Neural cell (in vitro differentiated cells): ENCODE data around the gene FBXO8. TPM values are rescaled to one million over a fixed set of nuclear protein-coding genes. Genes with fewer than 3 reads are reported as not detected.
A peak's percentile ranks its signal among the peaks of the same experiment; 100 is the strongest.

ENCODE experiments used
- H2AFZ ChIP-seq: fragments of 200-600, 300-800 bp; sonication (generic), shearing (Covaris generic); 2 replicates; pipeline ENCODE4 v1.6.0; 2014; ENCODE audit warnings: low read depth, mild to moderate bottlenecking, antibody characterized with exemption, low read length, moderate library complexity
- H3F3A ChIP-seq: fragments of 200-600 bp; shearing (Covaris generic); 2 replicates; pipeline ENCODE4 v1.6.1; 2016; ENCODE audit warnings: mild to moderate bottlenecking, moderate library complexity, mixed read lengths, antibody characterized with exemption, low read length; ENCODE audit not compliant: insufficient read depth, poor library complexity, severe bottlenecking
- H3K27ac ChIP-seq: fragments of 200-600, 300-800 bp; sonication (generic), shearing (Covaris generic); 2 replicates; pipeline ENCODE4 v1.5.1; 2014; ENCODE audit warnings: mild to moderate bottlenecking, low read length, moderate library complexity
- H3K27me3 ChIP-seq: fragments of 300-800, 200-600 bp; sonication (generic), shearing (Covaris generic); 2 replicates; pipeline ENCODE4 v1.6.0; 2014; ENCODE audit warnings: mild to moderate bottlenecking, low read depth, low read length, moderate library complexity; ENCODE audit not compliant: insufficient read depth
- H3K36me3 ChIP-seq: fragments of 300-800, 200-600 bp; sonication (generic), shearing (Covaris generic); 2 replicates; pipeline ENCODE4 v1.5.1; 2014; ENCODE audit warnings: mild to moderate bottlenecking, antibody characterized with exemption, low read length, moderate library complexity; ENCODE audit not compliant: insufficient read depth
- H3K4me2 ChIP-seq: fragments of 300-800, 200-600 bp; sonication (generic), shearing (Covaris generic); 2 replicates; pipeline ENCODE4 v1.6.0; 2014; ENCODE audit warnings: mild to moderate bottlenecking, low read length
- H3K4me3 ChIP-seq: fragments of 300-800, 200-600 bp; sonication (generic), shearing (Covaris generic); 2 replicates; pipeline ENCODE4 v1.5.1; 2014; ENCODE audit warnings: mild to moderate bottlenecking, low read length, moderate library complexity
- H3K79me2 ChIP-seq: fragments of 200-600 bp; shearing (Covaris generic); replicated peaks from 2 replicates; pipeline ENCODE4 v1.6.0; 2014; ENCODE audit warnings: mild to moderate bottlenecking, low read length, moderate library complexity; ENCODE audit not compliant: insufficient read depth
- H3K9ac ChIP-seq: fragments of 300-800, 200-600 bp; sonication (generic), shearing (Covaris generic); 2 replicates; pipeline ENCODE4 v1.6.1; 2016; ENCODE audit warnings: mild to moderate bottlenecking, low read length, mixed read lengths
- H3K9me2 ChIP-seq: fragments of 200-600 bp; shearing (Covaris generic); 2 replicates; pipeline ENCODE4 v1.6.1; 2016; ENCODE audit warnings: mild to moderate bottlenecking, low read length, mixed read lengths; ENCODE audit not compliant: insufficient read depth
- H3K9me3 ChIP-seq: fragments of 200-600, 300-800 bp; sonication (generic), shearing (Covaris generic); 2 replicates; pipeline ENCODE4 v1.6.1; 2016; ENCODE audit warnings: mild to moderate bottlenecking, mixed run types, low read length, moderate library complexity, mixed read lengths
- H4K20me1 ChIP-seq: fragments of 200-600 bp; shearing (Covaris generic); 2 replicates; pipeline ENCODE4 v1.6.1; 2016; ENCODE audit warnings: mild to moderate bottlenecking, mixed run types; ENCODE audit not compliant: insufficient read depth
- EP300 ChIP-seq: fragments of 450-650 bp; conservative IDR thresholded peaks from 2 replicates; pipeline ENCODE4 v1.6.1; 2014; ENCODE audit warnings: antibody characterized with exemption, mild to moderate bottlenecking, moderate library complexity; ENCODE audit not compliant: poor library complexity, severe bottlenecking
- EZH2 ChIP-seq: fragments of 200-600, 300-800 bp; shearing (Covaris generic), sonication (generic); IDR thresholded peaks from 2 replicates; pipeline ENCODE4 v1.6.1; 2014; ENCODE audit warnings: antibody characterized with exemption, low read length, borderline replicate concordance, mild to moderate bottlenecking; ENCODE audit not compliant: insufficient read depth, poor library complexity, severe bottlenecking
- POLR2AphosphoS5 ChIP-seq: IDR thresholded peaks from 2 replicates; pipeline ENCODE4 v1.6.1; 2012
- SMC3 ChIP-seq: fragments of 450-650 bp; conservative IDR thresholded peaks from 2 replicates; pipeline ENCODE4 v1.6.1; 2014; ENCODE audit warnings: antibody characterized with exemption, mild to moderate bottlenecking, moderate library complexity; ENCODE audit not compliant: poor library complexity
- TAF1 ChIP-seq: IDR thresholded peaks from 2 replicates; pipeline ENCODE4 v1.6.1; 2012; ENCODE audit warnings: low read depth
- polyA plus RNA-seq: library from polyadenylated mRNA; depleted of rRNA; stranded (reverse); fragments of >200 nt; gene quantifications from 2 replicates; pipeline ENCODE4 v1.2.3, GENCODE V29; 2014
- TF ChIP-seq, protein P1 (sequence below): IDR thresholded peaks from 2 replicates; pipeline ENCODE4 v1.6.1; 2012; ENCODE audit warnings: borderline replicate concordance
- TF ChIP-seq, protein P2 (sequence below): fragments of 450-650 bp; IDR thresholded peaks from 2 replicates; pipeline ENCODE4 v1.5.1; 2014; ENCODE audit warnings: antibody characterized with exemption, mild to moderate bottlenecking, moderate library complexity; ENCODE audit not compliant: poor library complexity, severe bottlenecking

The FBXO8 gene
- polyA plus RNA-seq, 1 donor from 2014 or later: 29.3 TPM

DNA sequence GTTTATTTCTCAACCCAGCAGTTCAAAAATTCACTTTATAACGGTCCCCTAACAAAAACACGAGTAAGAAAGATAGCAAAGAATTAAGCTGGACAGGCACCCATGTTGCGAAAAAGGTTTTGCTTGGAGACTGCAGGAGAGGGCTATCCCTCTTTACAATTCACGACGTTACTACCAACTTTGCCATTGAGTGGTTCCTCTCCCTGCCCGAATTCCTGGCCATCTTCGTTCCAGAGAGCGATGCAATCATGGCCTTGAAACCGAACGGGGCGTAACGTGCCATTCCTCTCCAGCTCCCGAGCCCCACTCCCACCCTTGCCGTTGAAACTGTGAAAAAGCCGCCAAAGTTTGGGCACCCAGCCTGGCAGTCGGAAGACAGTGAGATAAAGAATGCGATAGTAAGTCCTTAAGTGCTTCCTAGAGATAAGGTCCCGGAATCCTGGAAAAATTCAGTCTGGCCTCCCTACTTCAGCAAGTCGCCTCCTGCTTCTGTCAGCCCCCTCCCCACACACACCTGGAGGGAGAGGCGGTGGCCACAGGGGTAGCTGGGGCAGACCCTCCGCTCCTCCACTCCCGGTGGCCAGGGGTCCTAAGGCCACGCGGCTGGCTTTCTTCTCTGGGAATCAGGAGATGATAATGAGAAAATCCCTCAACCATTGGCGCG lies 65.2 kb downstream of the FBXO8 start:
- Histone ChIP-seq H3K9me2 (no peaks in the 10 kb centered on the region), H3K79me2 (no peaks in the 10 kb centered on the region), H3K27ac (no peak overlapping the region), H3K36me3 (no peaks in the 10 kb centered on the region), H2AFZ (no peak overlapping the region), H3K9me3 (no peaks in the 10 kb centered on the region), H3K9ac (no peak overlapping the region), H3F3A (no peaks in the 10 kb centered on the region), H3K27me3 (peaks cover 87% of the 10 kb centered on the region), H3K4me2 (no peak overlapping the region), H4K20me1 (no peaks in the 10 kb centered on the region), H3K4me3 (peak overlapping the region; percentile 50)
- no peak for TF ChIP-seq EZH2
- TF ChIP-seq POLR2AphosphoS5: peak; percentile 51

DNA sequence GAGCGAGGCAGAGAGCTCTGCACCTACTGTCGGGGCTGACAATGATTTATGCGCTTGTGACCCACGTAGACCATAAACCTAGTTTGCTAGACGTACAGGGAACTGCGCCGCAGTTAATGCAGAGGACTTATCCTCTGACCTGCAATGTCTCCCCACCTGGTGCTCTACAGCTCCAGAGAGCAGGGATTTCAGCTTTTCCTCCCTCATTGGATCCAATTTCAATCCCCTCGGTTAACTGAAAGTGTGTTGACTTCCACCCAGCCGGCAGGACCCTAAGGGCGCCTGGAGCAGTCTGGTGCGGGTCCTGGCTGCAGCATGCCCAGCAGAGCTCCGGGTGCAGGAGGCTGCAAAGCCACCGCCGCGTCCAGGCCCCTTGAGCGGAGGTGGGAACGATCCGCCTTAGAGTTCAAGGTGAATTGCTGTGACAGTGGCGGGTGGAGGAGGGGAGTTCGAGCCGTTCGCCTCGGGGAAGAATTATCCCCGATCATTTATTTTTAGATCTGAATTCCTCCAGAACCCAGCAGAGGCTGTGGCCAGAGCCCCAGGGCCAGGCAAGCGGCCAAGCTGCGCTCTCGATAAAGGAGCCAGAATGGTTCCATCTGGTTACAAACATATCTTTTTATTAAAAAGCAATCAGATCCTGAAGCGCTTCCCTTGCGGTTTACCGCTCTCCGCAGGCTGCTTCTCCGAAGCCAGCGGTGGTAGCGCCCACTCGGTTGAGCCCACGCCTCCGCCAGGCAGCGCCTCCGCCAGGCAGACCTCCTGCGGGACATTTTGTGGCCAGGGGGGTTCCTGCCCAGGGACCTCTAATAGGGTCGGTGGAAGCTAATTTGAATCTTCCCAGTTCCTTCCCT lies 66.0 kb downstream of the FBXO8 start:
- H3K4me3 ChIP-seq: peak overlapping the region; percentile 50

More for the DNA sequence above, 66.0 kb downstream of the FBXO8 start:
- Histone ChIP-seq H3K9me2 (no peaks in the 10 kb centered on the region), H4K20me1 (no peaks in the 10 kb centered on the region), H3K36me3 (no peaks in the 10 kb centered on the region), H2AFZ (no peak overlapping the region), H3K79me2 (no peaks in the 10 kb centered on the region), H3K27ac (no peak overlapping the region), H3K27me3 (peaks cover 94% of the 10 kb centered on the region), H3K9me3 (no peaks in the 10 kb centered on the region), H3K4me2 (no peak overlapping the region), H3F3A (no peaks in the 10 kb centered on the region), H3K9ac (no peak overlapping the region)
- no peak for TF ChIP-seq POLR2AphosphoS5
- no peak for TF ChIP-seq TAF1
- no peak for TF ChIP-seq SMC3
- TF ChIP-seq EP300: no peak
- TF ChIP-seq, protein P1, sequence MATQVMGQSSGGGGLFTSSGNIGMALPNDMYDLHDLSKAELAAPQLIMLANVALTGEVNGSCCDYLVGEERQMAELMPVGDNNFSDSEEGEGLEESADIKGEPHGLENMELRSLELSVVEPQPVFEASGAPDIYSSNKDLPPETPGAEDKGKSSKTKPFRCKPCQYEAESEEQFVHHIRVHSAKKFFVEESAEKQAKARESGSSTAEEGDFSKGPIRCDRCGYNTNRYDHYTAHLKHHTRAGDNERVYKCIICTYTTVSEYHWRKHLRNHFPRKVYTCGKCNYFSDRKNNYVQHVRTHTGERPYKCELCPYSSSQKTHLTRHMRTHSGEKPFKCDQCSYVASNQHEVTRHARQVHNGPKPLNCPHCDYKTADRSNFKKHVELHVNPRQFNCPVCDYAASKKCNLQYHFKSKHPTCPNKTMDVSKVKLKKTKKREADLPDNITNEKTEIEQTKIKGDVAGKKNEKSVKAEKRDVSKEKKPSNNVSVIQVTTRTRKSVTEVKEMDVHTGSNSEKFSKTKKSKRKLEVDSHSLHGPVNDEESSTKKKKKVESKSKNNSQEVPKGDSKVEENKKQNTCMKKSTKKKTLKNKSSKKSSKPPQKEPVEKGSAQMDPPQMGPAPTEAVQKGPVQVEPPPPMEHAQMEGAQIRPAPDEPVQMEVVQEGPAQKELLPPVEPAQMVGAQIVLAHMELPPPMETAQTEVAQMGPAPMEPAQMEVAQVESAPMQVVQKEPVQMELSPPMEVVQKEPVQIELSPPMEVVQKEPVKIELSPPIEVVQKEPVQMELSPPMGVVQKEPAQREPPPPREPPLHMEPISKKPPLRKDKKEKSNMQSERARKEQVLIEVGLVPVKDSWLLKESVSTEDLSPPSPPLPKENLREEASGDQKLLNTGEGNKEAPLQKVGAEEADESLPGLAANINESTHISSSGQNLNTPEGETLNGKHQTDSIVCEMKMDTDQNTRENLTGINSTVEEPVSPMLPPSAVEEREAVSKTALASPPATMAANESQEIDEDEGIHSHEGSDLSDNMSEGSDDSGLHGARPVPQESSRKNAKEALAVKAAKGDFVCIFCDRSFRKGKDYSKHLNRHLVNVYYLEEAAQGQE: no peak
- TF ChIP-seq, protein P2, sequence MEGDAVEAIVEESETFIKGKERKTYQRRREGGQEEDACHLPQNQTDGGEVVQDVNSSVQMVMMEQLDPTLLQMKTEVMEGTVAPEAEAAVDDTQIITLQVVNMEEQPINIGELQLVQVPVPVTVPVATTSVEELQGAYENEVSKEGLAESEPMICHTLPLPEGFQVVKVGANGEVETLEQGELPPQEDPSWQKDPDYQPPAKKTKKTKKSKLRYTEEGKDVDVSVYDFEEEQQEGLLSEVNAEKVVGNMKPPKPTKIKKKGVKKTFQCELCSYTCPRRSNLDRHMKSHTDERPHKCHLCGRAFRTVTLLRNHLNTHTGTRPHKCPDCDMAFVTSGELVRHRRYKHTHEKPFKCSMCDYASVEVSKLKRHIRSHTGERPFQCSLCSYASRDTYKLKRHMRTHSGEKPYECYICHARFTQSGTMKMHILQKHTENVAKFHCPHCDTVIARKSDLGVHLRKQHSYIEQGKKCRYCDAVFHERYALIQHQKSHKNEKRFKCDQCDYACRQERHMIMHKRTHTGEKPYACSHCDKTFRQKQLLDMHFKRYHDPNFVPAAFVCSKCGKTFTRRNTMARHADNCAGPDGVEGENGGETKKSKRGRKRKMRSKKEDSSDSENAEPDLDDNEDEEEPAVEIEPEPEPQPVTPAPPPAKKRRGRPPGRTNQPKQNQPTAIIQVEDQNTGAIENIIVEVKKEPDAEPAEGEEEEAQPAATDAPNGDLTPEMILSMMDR: no peak
